Measurements from ENCODE around the gene SMC1B.
A peak's percentile ranks its signal among the peaks of the same experiment; 100 is the strongest.

The SMC1B gene

DNA sequence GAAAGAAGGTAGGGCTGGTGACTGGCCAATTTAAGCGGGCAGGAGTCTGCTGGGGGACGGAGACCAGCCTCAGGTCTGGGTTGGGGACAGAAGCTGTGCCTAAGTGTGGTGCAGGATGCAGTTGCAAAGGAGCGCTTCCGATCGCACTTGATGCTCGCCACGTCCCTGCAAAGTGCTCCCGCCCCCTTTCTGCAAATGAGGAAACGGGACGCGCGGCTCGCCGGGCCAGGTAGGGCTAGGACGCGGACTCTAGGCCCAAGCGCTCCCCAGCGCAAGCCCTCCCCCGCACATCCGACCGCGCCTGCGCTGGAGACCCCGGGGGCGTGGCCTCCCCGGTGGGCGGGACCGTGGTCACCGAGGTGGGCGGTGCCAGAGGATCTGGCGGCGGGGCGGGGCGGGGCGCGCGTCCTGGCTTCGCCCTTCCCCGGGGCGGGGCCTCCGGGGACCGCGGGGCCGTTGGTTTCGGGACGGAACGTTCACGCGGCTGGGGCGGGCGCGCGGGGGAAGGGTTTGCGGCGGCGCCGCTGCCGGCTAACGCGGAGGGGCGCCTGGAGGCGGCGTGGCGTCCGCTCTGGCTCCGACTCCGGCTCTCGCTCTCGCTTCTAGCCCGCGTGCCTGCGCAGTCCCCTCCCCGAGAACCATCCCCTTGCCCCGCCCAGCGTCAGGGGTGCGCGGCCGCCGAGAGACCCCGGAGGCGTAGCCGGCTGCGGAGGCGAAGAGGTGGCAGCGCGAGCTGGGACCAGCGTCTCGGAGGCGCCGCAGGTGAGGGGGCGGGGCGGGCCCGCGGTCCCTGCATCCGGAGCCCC is 103.8 kb downstream of the SMC1B start, which contains the start of gene FAM118A:
TSS of gene FAM118A (plus strand) at position 513 of the 806 bp plus-strand sequence. CDS start 12,446 bp downstream, outside the sequence.
- Histone ChIP-seq H3K4me3 (ENCODE audit: low read depth in 1 of 2, low read length in 2 of 2) (peak within 1 kb of the TSS; percentile 74 to 78), H3K9me3 (ENCODE audit: control insufficient read depth in 1 of 2, low read length in 2 of 2) (no peaks in the 10 kb centered on the region), H3K36me3 (ENCODE audit: control insufficient read depth in 1 of 2, insufficient read depth in 2 of 2, low read length in 2 of 2) (no peaks in the 10 kb centered on the region), H3K27ac (ENCODE audit: low read depth, low read length) (peak within 1 kb of the TSS; percentile 28), H3K27me3 (ENCODE audit: control insufficient read depth in 1 of 2, insufficient read depth in 2 of 2, low read length in 2 of 2) (no peaks in the 10 kb centered on the region), H3K4me1 (ENCODE audit: control insufficient read depth in 1 of 2, insufficient read depth in 2 of 2, low read length in 2 of 2) (peaks cover 9 to 25% of the 10 kb centered on the region in 2 donors), H3K9ac (ENCODE audit: low read depth in 1 of 2, low read length in 2 of 2) (peak within 1 kb of the TSS; percentile 74 to 78)

DNA sequence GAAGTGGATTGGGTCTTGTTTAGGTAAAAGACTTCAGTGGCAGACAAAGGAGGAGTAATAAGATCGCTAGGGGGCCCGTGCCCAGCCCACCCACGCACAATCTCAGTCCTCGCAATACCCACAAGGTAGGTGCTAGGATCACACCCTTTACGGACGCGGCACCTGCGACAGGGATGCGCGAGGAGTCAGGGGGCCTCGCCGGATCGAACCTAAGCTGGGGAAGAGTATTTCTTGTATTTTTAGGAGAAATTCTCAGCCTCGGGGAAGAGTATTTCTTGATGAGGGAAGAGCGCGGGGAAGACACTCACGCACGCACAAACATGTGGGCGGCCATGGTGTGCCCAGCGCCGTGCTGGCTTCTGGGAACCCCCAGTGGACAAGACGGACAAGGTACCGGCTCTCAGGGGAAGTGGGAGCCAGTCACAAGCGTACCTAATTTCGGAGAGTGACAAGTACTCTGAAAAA is 104.4 kb downstream of the SMC1B start:
- H3K9ac ChIP-seq (ENCODE audit: low read depth in 1 of 2, low read length in 2 of 2), result peak overlapping the region; percentile 58 to 60
- no peaks in the 10 kb centered on the region for H3K36me3 ChIP-seq (ENCODE audit: control insufficient read depth in 1 of 2, insufficient read depth in 2 of 2, low read length in 2 of 2)
- H3K9me3 ChIP-seq (ENCODE audit: control insufficient read depth in 1 of 2, low read length in 2 of 2), result no peaks in the 10 kb centered on the region
- H3K4me3 ChIP-seq (ENCODE audit: low read depth in 1 of 2, low read length in 2 of 2), result peak overlapping the region; percentile 58 to 65
- peaks cover 9 to 22% of the 10 kb centered on the region in 2 donors for H3K4me1 ChIP-seq (ENCODE audit: control insufficient read depth in 1 of 2, insufficient read depth in 2 of 2, low read length in 2 of 2)
- H3K27me3 ChIP-seq (ENCODE audit: control insufficient read depth in 1 of 2, insufficient read depth in 2 of 2, low read length in 2 of 2), result no peaks in the 10 kb centered on the region
- H3K27ac ChIP-seq (ENCODE audit: low read depth, low read length), result peak overlapping the region; percentile 28

DNA sequence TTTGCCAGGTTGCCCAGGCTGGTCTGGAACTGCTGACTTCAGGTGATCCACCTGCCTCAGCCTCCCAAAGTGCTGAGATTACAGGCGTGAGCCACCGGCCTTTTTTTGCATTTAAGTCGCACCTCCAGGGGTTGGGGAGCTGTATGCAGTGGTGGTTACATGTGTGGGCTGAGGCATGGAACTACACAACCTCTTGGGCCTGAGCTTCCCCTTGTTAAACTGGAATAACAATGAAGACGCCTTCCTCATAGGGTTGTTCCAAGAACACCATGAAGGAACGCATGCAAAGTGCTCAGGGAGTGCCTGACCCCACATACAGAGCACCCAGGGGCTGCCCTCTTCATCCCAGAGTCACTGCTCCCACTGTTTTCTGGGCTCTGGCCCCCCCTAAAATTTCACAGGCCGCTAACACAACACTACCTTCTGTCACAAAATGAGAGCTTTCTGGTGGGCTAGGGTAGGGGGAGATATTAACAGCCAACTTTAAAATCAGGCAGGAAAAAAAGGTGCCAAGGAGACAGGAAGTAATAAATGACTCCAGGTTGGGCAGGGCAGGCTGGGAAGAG is 104.9 kb downstream of the SMC1B start:
- no peaks in the 10 kb centered on the region for H3K27me3 ChIP-seq (ENCODE audit: control insufficient read depth in 1 of 2, insufficient read depth in 2 of 2, low read length in 2 of 2)
- peak overlapping the region in 1 of 2 donors; percentile 58 for H3K4me3 ChIP-seq (ENCODE audit: low read depth in 1 of 2, low read length in 2 of 2)
- no peaks in the 10 kb centered on the region for H3K36me3 ChIP-seq (ENCODE audit: control insufficient read depth in 1 of 2, insufficient read depth in 2 of 2, low read length in 2 of 2)
- peaks cover 9 to 19% of the 10 kb centered on the region in 2 donors for H3K4me1 ChIP-seq (ENCODE audit: control insufficient read depth in 1 of 2, insufficient read depth in 2 of 2, low read length in 2 of 2)
- H3K27ac ChIP-seq (ENCODE audit: low read depth, low read length), result no peak overlapping the region
- H3K9ac ChIP-seq (ENCODE audit: low read depth in 1 of 2, low read length in 2 of 2), result no peak overlapping the region
- no peaks in the 10 kb centered on the region for H3K9me3 ChIP-seq (ENCODE audit: control insufficient read depth in 1 of 2, low read length in 2 of 2)

DNA sequence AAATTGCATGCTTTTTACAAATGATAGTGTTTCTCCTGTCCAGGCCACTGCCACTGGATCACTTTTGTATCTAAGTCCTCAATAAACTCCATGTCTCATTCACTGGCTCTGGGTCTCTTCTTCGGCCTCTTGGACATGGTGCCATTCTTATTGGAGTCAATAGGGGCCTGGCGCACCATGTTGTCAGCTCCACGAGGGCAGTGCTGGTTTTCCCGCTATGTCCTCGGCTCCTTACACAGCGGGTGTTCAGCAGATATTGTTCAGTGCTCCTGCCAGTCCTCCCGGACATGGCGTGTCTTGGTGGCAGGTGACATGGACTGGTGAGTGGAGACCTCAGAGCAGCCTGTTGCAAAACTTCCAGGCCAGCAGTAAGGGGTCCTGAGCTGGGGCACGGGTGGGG is 107.3 kb downstream of the SMC1B start:
- H3K27ac ChIP-seq (ENCODE audit: low read depth, low read length), result no peak overlapping the region
- H3K9ac ChIP-seq (ENCODE audit: low read depth in 1 of 2, low read length in 2 of 2), result no peak overlapping the region
- no peaks in the 10 kb centered on the region for H3K27me3 ChIP-seq (ENCODE audit: control insufficient read depth in 1 of 2, insufficient read depth in 2 of 2, low read length in 2 of 2)
- peaks cover 9 to 19% of the 10 kb centered on the region in 2 donors for H3K4me1 ChIP-seq (ENCODE audit: control insufficient read depth in 1 of 2, insufficient read depth in 2 of 2, low read length in 2 of 2)
- no peak overlapping the region for H3K4me3 ChIP-seq (ENCODE audit: low read depth in 1 of 2, low read length in 2 of 2)
- no peaks in the 10 kb centered on the region for H3K9me3 ChIP-seq (ENCODE audit: control insufficient read depth in 1 of 2, low read length in 2 of 2)
- no peaks in the 10 kb centered on the region for H3K36me3 ChIP-seq (ENCODE audit: control insufficient read depth in 1 of 2, insufficient read depth in 2 of 2, low read length in 2 of 2)

DNA sequence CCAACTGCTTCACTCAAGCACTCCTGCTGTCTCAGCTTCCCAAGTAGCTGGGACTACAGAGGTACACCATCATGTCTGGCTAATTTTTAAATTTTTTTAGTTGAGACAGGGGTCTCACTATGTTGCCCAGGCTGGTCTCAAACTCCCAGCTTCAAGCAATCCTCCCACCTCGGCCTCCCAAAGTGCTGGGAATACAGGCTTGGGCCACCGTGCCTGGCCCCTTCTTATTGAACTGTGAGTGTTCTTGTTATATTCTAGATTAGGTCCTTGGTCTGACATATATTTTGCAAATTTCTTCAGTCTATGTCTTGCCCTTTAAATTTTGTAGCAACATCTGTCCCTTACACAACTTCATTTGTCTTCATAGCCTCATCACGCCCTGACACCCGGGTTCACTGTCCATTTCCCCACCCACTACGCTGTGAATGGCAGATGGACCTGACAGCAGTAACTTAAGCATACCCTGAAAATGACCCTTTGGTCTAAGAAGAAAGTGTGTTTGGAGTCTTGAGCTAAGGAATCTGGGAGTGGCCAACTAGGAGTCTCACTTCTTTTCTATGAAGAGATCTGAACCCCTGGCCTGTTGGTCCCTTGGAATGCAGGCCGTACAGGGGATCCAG is 107.8 kb downstream of the SMC1B start:
- Histone ChIP-seq H3K27ac (ENCODE audit: low read depth, low read length) (no peak overlapping the region), H3K9ac (ENCODE audit: low read depth in 1 of 2, low read length in 2 of 2) (no peak overlapping the region), H3K4me1 (ENCODE audit: control insufficient read depth in 1 of 2, insufficient read depth in 2 of 2, low read length in 2 of 2) (peaks cover 9 to 13% of the 10 kb centered on the region in 2 donors), H3K9me3 (ENCODE audit: control insufficient read depth in 1 of 2, low read length in 2 of 2) (no peaks in the 10 kb centered on the region), H3K36me3 (ENCODE audit: control insufficient read depth in 1 of 2, insufficient read depth in 2 of 2, low read length in 2 of 2) (no peaks in the 10 kb centered on the region), H3K27me3 (ENCODE audit: control insufficient read depth in 1 of 2, insufficient read depth in 2 of 2, low read length in 2 of 2) (no peaks in the 10 kb centered on the region), H3K4me3 (ENCODE audit: low read depth in 1 of 2, low read length in 2 of 2) (no peak overlapping the region)

DNA sequence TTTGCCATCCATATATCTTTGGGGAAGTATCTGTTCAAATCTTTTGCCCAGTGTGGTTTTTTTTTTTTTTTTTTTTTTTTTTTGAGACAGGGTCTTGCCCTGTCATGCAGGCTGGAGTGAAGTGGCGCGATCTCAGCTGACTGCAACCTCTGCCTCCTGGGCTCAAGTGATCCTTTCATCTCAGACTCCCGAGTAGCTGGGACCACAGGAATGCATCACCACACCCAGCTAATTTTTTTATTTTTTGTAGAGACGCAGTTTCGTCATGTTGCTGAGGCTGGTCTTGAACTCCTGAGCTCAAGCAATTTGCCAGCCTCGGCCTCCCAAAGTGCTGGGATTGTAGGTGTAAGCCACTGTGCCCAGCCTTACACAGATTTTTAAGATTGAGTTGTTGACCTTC is 108.4 kb downstream of the SMC1B start:
- no peaks in the 10 kb centered on the region for H3K27me3 ChIP-seq (ENCODE audit: control insufficient read depth in 1 of 2, insufficient read depth in 2 of 2, low read length in 2 of 2)
- peaks cover 9 to 11% of the 10 kb centered on the region in 2 donors for H3K4me1 ChIP-seq (ENCODE audit: control insufficient read depth in 1 of 2, insufficient read depth in 2 of 2, low read length in 2 of 2)
- H3K9ac ChIP-seq (ENCODE audit: low read depth in 1 of 2, low read length in 2 of 2), result no peak overlapping the region
- H3K4me3 ChIP-seq (ENCODE audit: low read depth in 1 of 2, low read length in 2 of 2), result no peak overlapping the region
- H3K9me3 ChIP-seq (ENCODE audit: control insufficient read depth in 1 of 2, low read length in 2 of 2), result no peaks in the 10 kb centered on the region
- no peaks in the 10 kb centered on the region for H3K36me3 ChIP-seq (ENCODE audit: control insufficient read depth in 1 of 2, insufficient read depth in 2 of 2, low read length in 2 of 2)
- no peak overlapping the region for H3K27ac ChIP-seq (ENCODE audit: low read depth, low read length)

DNA sequence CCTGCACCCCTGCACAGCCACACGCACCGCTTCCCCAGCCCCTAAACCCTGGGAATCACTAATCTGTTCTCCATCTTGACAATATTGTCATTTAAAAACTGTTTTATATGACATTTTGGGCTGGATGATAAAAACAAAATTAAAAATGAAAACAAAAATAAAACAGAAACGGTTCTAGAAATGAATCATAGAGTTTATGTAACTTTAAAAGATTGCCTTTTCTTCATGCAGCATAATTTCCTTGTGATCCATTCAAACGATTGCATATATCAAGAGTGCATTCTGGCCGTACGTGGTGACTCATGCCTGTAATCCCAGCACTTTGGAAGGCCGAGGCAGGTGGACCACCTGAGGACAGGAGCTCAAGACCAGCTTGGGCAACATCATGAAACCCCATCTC is 110.2 kb downstream of the SMC1B start:
- Histone ChIP-seq H3K27me3 (ENCODE audit: control insufficient read depth in 1 of 2, insufficient read depth in 2 of 2, low read length in 2 of 2) (no peaks in the 10 kb centered on the region), H3K4me1 (ENCODE audit: control insufficient read depth in 1 of 2, insufficient read depth in 2 of 2, low read length in 2 of 2) (peaks cover 3 to 4% of the 10 kb centered on the region in 2 donors), H3K9ac (ENCODE audit: low read depth in 1 of 2, low read length in 2 of 2) (no peak overlapping the region), H3K4me3 (ENCODE audit: low read depth in 1 of 2, low read length in 2 of 2) (no peak overlapping the region), H3K36me3 (ENCODE audit: control insufficient read depth in 1 of 2, insufficient read depth in 2 of 2, low read length in 2 of 2) (no peaks in the 10 kb centered on the region), H3K9me3 (ENCODE audit: control insufficient read depth in 1 of 2, low read length in 2 of 2) (no peaks in the 10 kb centered on the region), H3K27ac (ENCODE audit: low read depth, low read length) (no peak overlapping the region)

DNA sequence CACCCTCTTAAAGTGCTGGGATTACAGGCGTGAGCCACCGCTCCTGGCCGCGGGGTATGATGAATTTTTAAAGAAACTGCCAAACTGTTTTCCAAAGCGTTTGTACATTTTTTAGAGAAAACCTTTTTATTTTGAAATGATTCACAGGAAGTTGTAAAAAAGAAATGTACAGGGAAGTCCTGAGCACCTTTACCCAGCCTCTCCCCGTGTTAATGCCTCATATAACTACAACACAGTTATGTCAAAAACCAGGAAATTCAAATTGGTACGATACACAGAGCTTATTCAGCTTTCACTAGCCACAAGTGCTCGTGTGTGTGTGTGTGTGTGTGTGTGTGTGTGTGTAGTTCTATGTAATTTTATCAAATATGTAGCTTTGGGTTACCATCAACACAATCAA is 110.6 kb downstream of the SMC1B start:
- no peaks in the 10 kb centered on the region for H3K9me3 ChIP-seq (ENCODE audit: control insufficient read depth in 1 of 2, low read length in 2 of 2)
- peaks cover 3 to 4% of the 10 kb centered on the region in 2 donors for H3K4me1 ChIP-seq (ENCODE audit: control insufficient read depth in 1 of 2, insufficient read depth in 2 of 2, low read length in 2 of 2)
- H3K36me3 ChIP-seq (ENCODE audit: control insufficient read depth in 1 of 2, insufficient read depth in 2 of 2, low read length in 2 of 2), result no peaks in the 10 kb centered on the region
- no peak overlapping the region for H3K4me3 ChIP-seq (ENCODE audit: low read depth in 1 of 2, low read length in 2 of 2)
- no peaks in the 10 kb centered on the region for H3K27me3 ChIP-seq (ENCODE audit: control insufficient read depth in 1 of 2, insufficient read depth in 2 of 2, low read length in 2 of 2)
- H3K27ac ChIP-seq (ENCODE audit: low read depth, low read length), result no peak overlapping the region
- H3K9ac ChIP-seq (ENCODE audit: low read depth in 1 of 2, low read length in 2 of 2), result no peak overlapping the region

DNA sequence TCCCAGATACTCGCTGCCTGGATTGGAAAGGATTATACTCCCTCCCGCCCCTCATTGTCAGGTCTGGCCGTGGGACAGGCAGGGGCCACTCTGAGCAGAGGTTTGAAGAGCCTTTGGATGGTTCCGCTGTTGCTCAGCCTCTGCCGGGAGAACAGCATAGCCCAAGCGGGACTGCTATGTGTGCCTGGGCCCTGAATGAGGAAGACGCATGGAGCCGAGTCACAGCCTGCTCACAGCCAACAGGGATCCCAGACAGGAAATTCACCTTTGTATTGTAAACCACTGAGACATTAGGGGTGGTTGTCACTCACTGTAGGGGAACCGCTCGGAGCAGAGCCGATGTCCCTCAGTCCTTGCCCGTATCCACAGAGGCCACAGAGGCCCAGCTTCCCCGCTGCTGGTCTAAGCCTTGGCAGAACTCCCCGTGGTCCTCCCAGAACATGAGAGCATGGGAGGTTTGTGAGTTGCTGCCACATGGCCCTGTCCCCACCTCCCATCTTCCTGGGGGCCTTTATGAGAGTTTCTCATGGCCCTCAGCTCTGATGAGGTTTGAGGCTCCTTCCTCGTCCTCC is 114.4 kb downstream of the SMC1B start:
- H3K9me3 ChIP-seq (ENCODE audit: control insufficient read depth in 1 of 2, low read length in 2 of 2), result no peaks in the 10 kb centered on the region
- no peak overlapping the region for H3K27ac ChIP-seq (ENCODE audit: low read depth, low read length)
- H3K27me3 ChIP-seq (ENCODE audit: control insufficient read depth in 1 of 2, insufficient read depth in 2 of 2, low read length in 2 of 2), result no peaks in the 10 kb centered on the region
- no peak overlapping the region for H3K4me3 ChIP-seq (ENCODE audit: low read depth in 1 of 2, low read length in 2 of 2)
- peaks cover 0 to 3% of the 10 kb centered on the region in 2 donors for H3K4me1 ChIP-seq (ENCODE audit: control insufficient read depth in 1 of 2, insufficient read depth in 2 of 2, low read length in 2 of 2)
- no peaks in the 10 kb centered on the region for H3K36me3 ChIP-seq (ENCODE audit: control insufficient read depth in 1 of 2, insufficient read depth in 2 of 2, low read length in 2 of 2)
- H3K9ac ChIP-seq (ENCODE audit: low read depth in 1 of 2, low read length in 2 of 2), result no peak overlapping the region
